GM18508 (cell line): ENCODE data around the gene EFNA5.

Experiments used
- ATAC-seq: cut with Tn5 transposase; IDR thresholded peaks from one replicate; pipeline ENCODE4 v1.9.1; 2021; ENCODE audit warnings: moderate number of reproducible peaks; ENCODE audit not compliant: insufficient read depth, unreplicated experiment

EFNA5 gene

GRCh38 chr5:107652408-107652807 lies 18.3 kb downstream of the EFNA5 start:
- no peak for ATAC-seq

- ATAC-seq = no peak
These were observed 19.4 kb downstream of the EFNA5 start for GRCh38 chr5:107651325-107651724.

GRCh38 chr5:107646418-107646817 lies 24.3 kb downstream of the EFNA5 start:
- no peak for ATAC-seq

- no peak for ATAC-seq
These were observed 30.2 kb downstream of the EFNA5 start for GRCh38 chr5:107640568-107640967.

DNA sequence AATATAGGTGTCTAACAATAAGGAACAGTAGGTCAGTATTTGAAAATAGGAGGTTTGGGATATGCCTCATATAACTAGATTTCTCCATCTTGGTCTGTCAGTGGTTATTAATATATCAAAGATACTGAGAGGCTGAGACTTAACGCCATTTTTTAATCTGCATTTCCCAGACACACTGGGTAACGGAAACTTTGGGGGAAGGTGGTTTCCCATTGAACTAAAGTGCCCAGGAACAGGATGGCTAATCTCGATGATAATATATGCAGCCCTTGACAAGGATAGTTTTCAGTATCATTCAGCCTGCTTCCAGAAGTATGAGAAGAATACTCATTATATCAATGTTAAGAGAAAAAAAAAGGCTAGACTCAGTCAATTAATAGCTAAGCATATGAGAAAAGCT lies 30.7 kb downstream of the EFNA5 start:
- ATAC-seq = no peak

GRCh38 chr5:107636555-107636954 lies 34.2 kb downstream of the EFNA5 start:
- ATAC-seq = no peak

DNA sequence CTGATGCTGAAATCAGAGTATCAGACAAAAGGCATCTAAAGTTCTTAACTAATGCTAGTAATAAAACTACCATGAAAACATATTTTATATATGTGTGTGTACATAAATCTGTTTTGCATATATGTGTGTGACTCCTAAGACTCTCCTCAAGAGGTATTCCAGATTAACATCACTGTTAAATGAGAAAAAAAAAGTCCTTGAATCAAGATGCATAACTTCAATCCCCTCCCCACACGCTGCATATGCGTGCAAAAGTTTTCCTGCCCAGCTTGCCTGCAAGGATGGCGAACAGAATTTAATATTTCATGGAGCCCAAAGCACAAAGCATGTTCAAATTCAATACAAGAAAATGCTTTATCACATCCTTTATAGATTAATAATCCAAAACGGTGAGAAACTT lies 34.7 kb downstream of the EFNA5 start:
- ATAC-seq = no peak

- ATAC-seq = no peak
These were observed 35.5 kb downstream of the EFNA5 start for GRCh38 chr5:107634981-107635848.

GRCh38 chr5:107633171-107633901 lies 37.4 kb downstream of the EFNA5 start:
- no peak for ATAC-seq

- ATAC-seq = no peak
These were observed 38.9 kb downstream of the EFNA5 start for GRCh38 chr5:107631805-107632362.

DNA sequence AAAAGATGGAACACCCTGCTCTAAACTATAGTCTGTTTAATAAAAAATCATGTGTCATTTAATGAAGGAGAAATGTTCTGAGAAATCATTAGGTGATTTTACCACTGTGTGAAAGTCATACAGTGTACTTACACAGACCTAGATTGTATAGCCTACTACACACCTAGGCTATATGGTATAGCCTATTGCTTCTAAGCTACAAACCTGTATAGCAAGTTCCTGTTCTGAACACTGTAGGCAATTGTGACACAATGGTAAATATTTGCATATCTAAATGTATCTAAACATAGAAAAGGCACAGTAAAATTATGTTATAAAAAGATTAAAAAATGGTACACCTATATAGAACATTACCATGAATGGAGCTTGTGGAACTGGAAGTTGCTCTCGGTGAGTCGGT lies 40.6 kb downstream of the EFNA5 start:
- ATAC-seq = no peak

- no peak for ATAC-seq
These were observed 46.5 kb downstream of the EFNA5 start for GRCh38 chr5:107624235-107624634.

GRCh38 chr5:107621089-107621488 lies 49.6 kb downstream of the EFNA5 start:
- no peak for ATAC-seq

GRCh38 chr5:107619781-107620180 lies 51.0 kb downstream of the EFNA5 start:
- no peak for ATAC-seq

DNA sequence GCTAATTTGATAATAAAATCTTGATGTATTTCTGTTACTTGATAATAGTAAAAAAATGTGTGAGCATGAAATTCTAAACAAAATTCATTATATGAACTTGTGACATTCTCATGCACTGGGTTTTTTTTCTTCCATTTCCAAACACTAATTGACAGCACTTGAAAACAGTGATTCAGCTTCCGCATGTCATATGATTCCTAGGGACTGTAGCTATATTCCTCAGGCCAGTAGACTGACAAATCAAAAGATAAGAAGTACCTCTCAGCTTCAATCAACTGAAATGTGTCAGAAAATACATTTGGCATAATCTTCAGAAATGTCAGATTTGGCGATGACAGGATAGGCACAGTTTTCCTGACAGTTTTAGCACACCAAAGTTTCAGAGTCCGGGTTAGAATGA lies 52.5 kb downstream of the EFNA5 start:
- no peak for ATAC-seq

DNA sequence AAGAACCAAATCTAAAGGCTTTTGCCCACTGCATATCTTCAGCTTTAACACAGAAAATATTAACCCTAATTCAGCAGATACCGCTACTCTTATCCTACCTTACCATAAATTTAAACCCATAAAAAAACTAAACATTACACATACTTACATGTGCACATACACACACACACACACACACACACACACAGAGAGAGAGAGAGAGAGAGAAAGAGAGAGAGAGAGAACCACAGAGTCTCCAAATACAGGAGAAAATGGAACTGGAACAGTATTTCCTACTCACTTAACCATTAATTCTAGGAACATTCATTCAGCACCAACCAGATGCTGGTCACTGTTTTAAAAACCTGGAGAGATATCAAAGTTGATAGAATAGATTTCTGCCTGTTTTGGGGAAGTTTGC lies 53.7 kb downstream of the EFNA5 start:
- ATAC-seq = no peak

DNA sequence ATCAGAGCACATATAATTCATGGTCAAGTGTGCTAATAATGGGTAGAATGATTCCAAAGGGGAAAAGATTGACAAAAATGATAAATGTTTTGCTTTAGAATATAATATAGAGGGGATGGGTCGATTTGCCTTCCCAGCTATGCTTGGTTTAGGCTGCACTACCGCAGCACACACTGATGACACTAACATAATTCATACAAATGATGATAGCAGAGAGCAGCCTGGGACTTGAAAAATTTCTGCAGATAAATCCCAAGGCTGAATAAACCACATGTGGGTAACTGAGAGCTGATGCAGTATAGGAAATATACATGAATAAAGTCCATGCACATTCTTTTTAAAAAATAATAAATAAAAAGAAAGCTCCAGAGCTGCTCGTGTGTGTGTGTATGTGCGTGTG lies 54.5 kb downstream of the EFNA5 start:
- no peak for ATAC-seq

- no peak for ATAC-seq
These were observed 55.4 kb downstream of the EFNA5 start for GRCh38 chr5:107615299-107615817.

DNA sequence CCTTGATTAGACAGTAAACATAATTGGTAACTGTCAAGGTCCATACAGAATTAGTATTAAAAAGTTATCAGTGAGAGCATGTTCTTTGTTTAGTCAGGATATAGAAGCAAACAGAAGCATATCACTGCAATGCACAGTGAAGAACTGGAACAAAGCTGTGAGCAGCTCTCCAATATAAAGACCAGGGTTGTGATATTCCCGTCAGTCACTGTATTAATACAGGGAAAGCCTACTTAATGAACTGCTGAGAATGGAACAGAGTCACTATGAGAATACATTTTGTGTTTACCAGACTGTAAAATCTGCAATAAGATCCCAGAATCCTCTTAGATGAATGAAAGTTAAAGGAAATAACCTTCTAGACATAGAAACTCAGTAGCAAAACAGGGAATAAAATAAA lies 58.2 kb downstream of the EFNA5 start:
- ATAC-seq = no peak

DNA sequence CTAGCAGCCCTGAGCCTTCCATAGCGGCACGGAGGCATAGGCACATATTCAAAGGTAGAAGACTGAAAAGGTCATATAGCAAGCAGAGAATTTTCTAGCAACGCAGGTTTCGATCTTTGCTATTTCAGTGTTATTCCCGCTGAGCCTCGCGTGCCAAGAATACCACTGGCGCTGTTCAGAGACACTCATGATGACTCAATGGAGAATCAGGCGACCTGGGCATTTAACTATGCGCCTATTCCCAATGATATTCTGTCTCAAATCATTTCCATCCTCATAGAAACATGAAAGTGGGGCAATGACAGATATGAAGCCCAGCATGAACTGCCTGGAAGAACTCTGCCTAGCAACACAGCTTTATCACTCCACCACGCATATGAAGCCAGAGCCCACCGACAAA lies 59.9 kb downstream of the EFNA5 start:
- ATAC-seq = no peak

DNA sequence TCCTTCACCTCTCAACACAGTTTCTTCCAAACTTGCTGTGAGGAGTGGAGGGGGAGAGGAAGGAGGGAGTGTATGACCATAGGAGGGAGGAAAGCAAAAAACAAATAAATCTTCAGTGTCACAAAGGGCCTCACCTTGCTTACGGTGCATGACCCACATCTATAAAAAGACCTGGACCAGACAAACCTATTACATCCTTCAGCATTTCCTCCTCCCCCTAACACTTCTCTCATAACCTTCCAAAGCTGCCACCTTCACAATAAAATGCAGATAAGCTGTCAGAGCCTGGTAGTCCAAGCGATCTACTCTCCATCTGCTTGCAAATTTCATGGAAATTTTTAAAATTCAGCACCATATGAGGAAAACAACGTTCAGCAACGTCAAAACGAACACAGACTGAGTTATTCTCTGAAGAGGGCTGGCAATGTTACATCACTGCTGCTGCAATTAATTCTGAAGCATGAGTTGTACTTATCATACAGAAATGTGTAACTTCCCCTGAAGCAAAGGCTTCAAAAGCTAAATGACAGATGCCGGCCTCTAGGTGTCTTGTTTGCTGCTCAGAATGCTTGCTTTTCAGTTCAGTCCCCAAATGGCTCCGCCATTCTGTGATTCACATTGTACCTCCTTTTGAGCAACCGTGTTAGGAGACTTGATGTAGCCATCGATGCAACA lies 62.9 kb downstream of the EFNA5 start:
- ATAC-seq = no peak
